T-helper 2 cell treated with Interferon-gamma antibody and Interleukin-4, amounts not matched to agents 5 μg/mL and 100 μg/mL, for 36 hours (primary cell): ENCODE data around the gene SPATS2L.

Source experiments
- DNase-seq: peaks from one replicate; pipeline ENCODE4 v3.0.0; 2021; ENCODE audit warnings: low spot score
- H3K27ac Mint-ChIP-seq: one replicate; pipeline ENCODE4 v1.8.0; 2021; ENCODE audit warnings: mild to moderate bottlenecking, mixed read lengths
- H3K27me3 Mint-ChIP-seq: one replicate; pipeline ENCODE4 v1.8.0; 2021; ENCODE audit warnings: low read depth, mixed read lengths
- H3K36me3 Mint-ChIP-seq: one replicate; pipeline ENCODE4 v1.8.0; 2021; ENCODE audit warnings: low read depth, mixed read lengths
- H3K4me1 Mint-ChIP-seq: one replicate; pipeline ENCODE4 v1.8.0; 2021; ENCODE audit warnings: low read depth, mixed read lengths
- H3K4me3 Mint-ChIP-seq: one replicate; pipeline ENCODE4 v1.8.0; 2022; ENCODE audit warnings: mild to moderate bottlenecking, moderate library complexity, mixed read lengths
- H3K9me3 Mint-ChIP-seq: one replicate; pipeline ENCODE4 v1.8.0; 2021; ENCODE audit warnings: mixed read lengths

SPATS2L gene

GRCh38 chr2:200442471-200442870, 136.0 kb downstream of the SPATS2L start:
- H3K9me3 Mint-ChIP-seq, result no peaks in the 10 kb centered on the region
- H3K27me3 Mint-ChIP-seq, result no peaks in the 10 kb centered on the region
- no peak for DNase-seq
- peaks cover 6% of the 10 kb centered on the region for H3K4me1 Mint-ChIP-seq
- no peak overlapping the region for H3K27ac Mint-ChIP-seq
- H3K36me3 Mint-ChIP-seq, result peaks cover 48% of the 10 kb centered on the region
- no peak overlapping the region for H3K4me3 Mint-ChIP-seq

DNA sequence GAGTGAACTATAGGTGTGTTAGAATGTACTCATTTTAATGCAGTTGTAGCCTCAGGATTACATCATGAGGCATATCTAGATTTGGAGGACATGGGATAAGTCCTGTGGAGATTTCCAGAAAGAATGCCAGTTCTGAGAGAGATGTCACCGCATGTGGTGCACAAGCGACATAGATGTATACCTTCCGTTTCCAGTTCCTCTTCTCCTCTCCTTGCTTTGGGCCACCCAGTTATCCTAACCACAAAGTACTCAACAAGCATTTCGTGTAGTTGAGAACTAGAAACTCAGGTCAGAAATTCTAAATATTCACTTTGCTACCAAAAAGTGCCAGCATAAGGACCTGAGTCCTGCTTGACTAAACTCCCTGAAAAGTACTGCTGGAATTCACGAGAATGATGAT, 136.9 kb downstream of the SPATS2L start:
- Mint-ChIP-seq H3K27ac (no peak overlapping the region), H3K27me3 (no peaks in the 10 kb centered on the region), H3K4me1 (peaks cover 6% of the 10 kb centered on the region), H3K4me3 (no peak overlapping the region), H3K36me3 (peaks cover 41% of the 10 kb centered on the region), H3K9me3 (no peaks in the 10 kb centered on the region)
- no peak for DNase-seq

GRCh38 chr2:200443916-200444315, 137.4 kb downstream of the SPATS2L start:
- no peaks in the 10 kb centered on the region for H3K9me3 Mint-ChIP-seq
- H3K4me1 Mint-ChIP-seq, result peaks cover 9% of the 10 kb centered on the region
- DNase-seq, result no peak
- H3K27me3 Mint-ChIP-seq, result no peaks in the 10 kb centered on the region
- H3K36me3 Mint-ChIP-seq, result peaks cover 39% of the 10 kb centered on the region
- no peak overlapping the region for H3K27ac Mint-ChIP-seq
- H3K4me3 Mint-ChIP-seq, result no peak overlapping the region

GRCh38 chr2:200444530-200444929, 138.0 kb downstream of the SPATS2L start:
- Mint-ChIP-seq H3K9me3 (no peaks in the 10 kb centered on the region), H3K27ac (no peak overlapping the region), H3K36me3 (peaks cover 39% of the 10 kb centered on the region), H3K4me3 (no peak overlapping the region), H3K27me3 (no peaks in the 10 kb centered on the region), H3K4me1 (peaks cover 9% of the 10 kb centered on the region)
- no peak for DNase-seq

DNA sequence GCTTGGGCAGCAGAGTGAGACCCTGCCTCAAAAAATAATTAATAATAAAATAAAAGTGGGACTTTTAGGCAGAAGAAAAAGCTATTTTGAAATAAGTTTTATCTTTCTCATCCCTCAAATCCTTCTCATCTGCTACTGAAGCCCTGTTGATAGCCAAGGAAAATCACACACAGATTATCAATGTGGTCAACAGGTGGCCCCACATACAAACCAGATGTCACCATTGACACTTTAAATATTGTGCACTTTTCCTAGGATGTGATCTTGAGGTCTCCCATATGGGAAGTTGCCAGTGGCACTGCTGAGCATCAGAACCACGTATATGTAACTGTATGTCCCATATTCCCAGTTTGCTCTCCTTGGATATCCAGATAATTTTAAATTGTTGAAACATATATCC, 138.8 kb downstream of the SPATS2L start:
- Mint-ChIP-seq H3K4me1 (peaks cover 9% of the 10 kb centered on the region), H3K4me3 (no peak overlapping the region), H3K27ac (no peak overlapping the region), H3K9me3 (no peaks in the 10 kb centered on the region), H3K27me3 (no peaks in the 10 kb centered on the region), H3K36me3 (peaks cover 35% of the 10 kb centered on the region)
- no peak for DNase-seq

DNA sequence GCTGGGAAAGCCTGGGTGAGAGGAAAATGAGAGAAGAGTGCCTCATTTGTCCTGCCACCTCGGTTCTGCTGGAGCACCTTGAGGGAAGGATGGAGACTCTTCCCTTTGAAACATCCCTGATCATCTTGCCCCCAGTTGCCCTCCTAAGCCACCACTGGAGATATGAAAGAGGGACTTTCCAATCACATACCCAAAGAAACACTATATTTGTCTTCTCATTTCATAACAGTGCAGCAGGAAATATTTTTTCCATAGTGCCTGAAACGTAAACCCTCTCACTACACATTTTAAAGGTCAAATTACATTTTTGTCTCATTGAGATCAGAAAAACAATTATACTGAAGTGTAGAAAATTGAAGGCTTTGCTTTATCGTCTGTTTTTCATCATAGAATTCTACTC, 140.1 kb downstream of the SPATS2L start:
- H3K27ac Mint-ChIP-seq, result no peak overlapping the region
- H3K4me3 Mint-ChIP-seq, result no peak overlapping the region
- H3K27me3 Mint-ChIP-seq, result no peaks in the 10 kb centered on the region
- H3K4me1 Mint-ChIP-seq, result peaks cover 9% of the 10 kb centered on the region
- DNase-seq, result no peak
- H3K36me3 Mint-ChIP-seq, result peaks cover 31% of the 10 kb centered on the region
- H3K9me3 Mint-ChIP-seq, result no peaks in the 10 kb centered on the region

- Mint-ChIP-seq H3K27ac (no peak overlapping the region), H3K27me3 (no peaks in the 10 kb centered on the region), H3K4me1 (peaks cover 9% of the 10 kb centered on the region), H3K36me3 (peaks cover 26% of the 10 kb centered on the region), H3K4me3 (no peak overlapping the region), H3K9me3 (no peaks in the 10 kb centered on the region)
- no peak for DNase-seq
Observed at GRCh38 chr2:200447139-200447855, 140.8 kb downstream of the SPATS2L start.

- Mint-ChIP-seq H3K36me3 (peaks cover 15% of the 10 kb centered on the region), H3K4me1 (peaks cover 9% of the 10 kb centered on the region), H3K4me3 (no peak overlapping the region), H3K9me3 (no peaks in the 10 kb centered on the region), H3K27ac (no peak overlapping the region), H3K27me3 (no peaks in the 10 kb centered on the region)
- DNase-seq, result no peak
Observed at GRCh38 chr2:200448455-200448854, 142.0 kb downstream of the SPATS2L start.

DNA sequence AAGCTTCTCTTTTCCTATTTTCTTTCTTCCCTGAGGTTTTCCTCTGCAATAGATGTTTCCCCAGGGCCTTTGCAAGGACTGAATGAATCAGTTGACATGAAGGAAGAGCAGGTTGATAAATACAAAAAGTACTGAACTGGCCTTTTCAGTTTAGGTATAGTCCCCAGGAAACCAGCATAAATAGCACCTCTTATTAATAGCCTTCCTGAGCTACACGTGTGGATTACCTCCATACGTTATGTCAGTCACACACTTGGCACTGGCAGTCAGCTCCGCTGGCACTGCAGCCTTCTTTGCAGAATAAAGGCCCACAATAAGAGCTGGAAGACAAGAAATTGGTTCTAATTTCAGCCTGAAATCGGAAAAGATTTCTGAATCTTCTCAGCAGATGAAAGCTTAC, 142.7 kb downstream of the SPATS2L start:
- H3K9me3 Mint-ChIP-seq, result no peaks in the 10 kb centered on the region
- H3K27me3 Mint-ChIP-seq, result no peaks in the 10 kb centered on the region
- no peak for DNase-seq
- no peak overlapping the region for H3K27ac Mint-ChIP-seq
- H3K4me1 Mint-ChIP-seq, result peaks cover 11% of the 10 kb centered on the region
- H3K36me3 Mint-ChIP-seq, result peaks cover 9% of the 10 kb centered on the region
- no peak overlapping the region for H3K4me3 Mint-ChIP-seq

- no peak overlapping the region for H3K27ac Mint-ChIP-seq
- H3K4me3 Mint-ChIP-seq, result no peak overlapping the region
- H3K4me1 Mint-ChIP-seq, result peaks cover 19% of the 10 kb centered on the region
- H3K9me3 Mint-ChIP-seq, result no peaks in the 10 kb centered on the region
- H3K27me3 Mint-ChIP-seq, result no peaks in the 10 kb centered on the region
- no peak for DNase-seq
- H3K36me3 Mint-ChIP-seq, result peaks cover 8% of the 10 kb centered on the region
Observed at GRCh38 chr2:200450288-200450687, 143.8 kb downstream of the SPATS2L start.

DNA sequence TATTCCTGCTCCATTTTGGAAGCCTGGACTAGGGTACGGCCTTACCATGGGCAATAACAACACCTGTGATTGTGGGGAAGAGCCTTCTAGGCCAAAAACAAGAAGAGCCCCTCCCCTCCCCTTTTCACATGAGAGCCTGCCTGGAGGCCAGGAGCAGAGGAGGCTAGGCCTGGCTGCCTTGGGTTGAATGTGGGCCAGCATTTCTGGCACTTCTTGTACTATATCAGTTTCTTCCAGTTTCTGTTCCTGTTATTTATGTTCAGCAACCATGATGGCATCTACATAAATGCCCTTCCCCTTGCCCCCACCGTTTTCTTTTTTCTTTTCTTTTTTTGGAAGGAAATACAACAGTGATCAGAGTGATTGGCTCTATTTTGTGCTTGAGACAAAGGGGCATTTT, 145.0 kb downstream of the SPATS2L start:
- Mint-ChIP-seq H3K9me3 (no peaks in the 10 kb centered on the region), H3K27me3 (no peaks in the 10 kb centered on the region), H3K36me3 (peaks cover 11% of the 10 kb centered on the region), H3K4me3 (no peak overlapping the region), H3K4me1 (peaks cover 24% of the 10 kb centered on the region), H3K27ac (no peak overlapping the region)
- no peak for DNase-seq

DNA sequence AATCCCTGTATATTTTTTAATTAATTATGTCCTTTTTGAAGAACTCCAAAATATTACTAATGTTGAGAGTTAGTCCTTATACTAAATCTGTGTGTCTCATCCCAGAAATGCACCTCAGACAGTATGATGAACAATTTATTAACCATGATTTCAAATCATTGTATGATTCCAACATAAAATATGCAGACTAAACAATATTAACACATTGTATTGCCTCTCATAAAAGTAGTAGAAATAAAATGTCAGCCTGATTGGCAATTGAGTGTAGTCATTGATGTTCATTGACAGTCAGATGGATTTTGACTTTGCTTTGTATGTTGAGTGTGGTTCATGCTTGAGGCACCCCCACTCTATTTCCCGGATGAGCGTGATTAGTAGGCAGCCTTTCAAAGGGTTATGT, 145.9 kb downstream of the SPATS2L start:
- DNase-seq, result no peak
- H3K36me3 Mint-ChIP-seq, result peaks cover 10% of the 10 kb centered on the region
- H3K9me3 Mint-ChIP-seq, result no peaks in the 10 kb centered on the region
- H3K4me3 Mint-ChIP-seq, result no peak overlapping the region
- H3K27me3 Mint-ChIP-seq, result no peaks in the 10 kb centered on the region
- H3K4me1 Mint-ChIP-seq, result peaks cover 20% of the 10 kb centered on the region
- H3K27ac Mint-ChIP-seq, result no peak overlapping the region

DNA sequence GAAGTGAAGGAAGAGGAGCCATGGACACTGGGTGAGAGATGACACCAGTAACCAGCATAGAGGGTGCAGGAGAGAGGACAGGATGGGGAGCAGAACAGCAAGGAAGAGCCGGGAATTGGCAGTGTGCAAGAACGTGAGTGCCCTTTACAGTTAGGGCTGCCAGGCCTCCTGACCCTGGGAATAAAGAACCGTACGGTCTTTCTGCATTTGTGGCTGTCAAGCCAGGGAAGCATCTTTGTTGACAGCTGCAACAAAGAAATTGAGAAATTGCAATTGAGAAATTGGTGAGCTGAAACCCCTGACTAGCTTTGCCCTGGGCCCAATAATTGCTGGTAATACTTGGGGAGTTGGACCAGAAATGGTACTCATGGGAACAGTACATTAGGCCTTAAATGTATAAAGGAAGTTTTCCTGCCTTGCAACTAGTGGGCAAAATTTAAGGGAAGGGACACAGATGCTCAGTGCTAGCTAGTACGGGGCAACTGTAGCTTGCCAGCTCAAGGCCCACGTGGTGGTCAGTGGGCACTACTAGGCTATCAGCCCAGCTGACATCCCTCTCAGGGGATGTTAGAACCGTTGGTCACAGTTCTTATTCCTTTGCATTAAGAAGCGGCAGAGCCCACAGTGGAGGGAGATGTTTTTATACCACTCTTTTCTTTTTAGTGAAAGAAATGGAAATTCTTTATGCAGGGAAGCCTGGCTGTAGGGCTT, 146.8 kb downstream of the SPATS2L start:
- peaks cover 20% of the 10 kb centered on the region for H3K4me1 Mint-ChIP-seq
- H3K9me3 Mint-ChIP-seq, result no peaks in the 10 kb centered on the region
- no peak overlapping the region for H3K27ac Mint-ChIP-seq
- no peak for DNase-seq
- H3K36me3 Mint-ChIP-seq, result peaks cover 10% of the 10 kb centered on the region
- H3K27me3 Mint-ChIP-seq, result no peaks in the 10 kb centered on the region
- no peak overlapping the region for H3K4me3 Mint-ChIP-seq

DNA sequence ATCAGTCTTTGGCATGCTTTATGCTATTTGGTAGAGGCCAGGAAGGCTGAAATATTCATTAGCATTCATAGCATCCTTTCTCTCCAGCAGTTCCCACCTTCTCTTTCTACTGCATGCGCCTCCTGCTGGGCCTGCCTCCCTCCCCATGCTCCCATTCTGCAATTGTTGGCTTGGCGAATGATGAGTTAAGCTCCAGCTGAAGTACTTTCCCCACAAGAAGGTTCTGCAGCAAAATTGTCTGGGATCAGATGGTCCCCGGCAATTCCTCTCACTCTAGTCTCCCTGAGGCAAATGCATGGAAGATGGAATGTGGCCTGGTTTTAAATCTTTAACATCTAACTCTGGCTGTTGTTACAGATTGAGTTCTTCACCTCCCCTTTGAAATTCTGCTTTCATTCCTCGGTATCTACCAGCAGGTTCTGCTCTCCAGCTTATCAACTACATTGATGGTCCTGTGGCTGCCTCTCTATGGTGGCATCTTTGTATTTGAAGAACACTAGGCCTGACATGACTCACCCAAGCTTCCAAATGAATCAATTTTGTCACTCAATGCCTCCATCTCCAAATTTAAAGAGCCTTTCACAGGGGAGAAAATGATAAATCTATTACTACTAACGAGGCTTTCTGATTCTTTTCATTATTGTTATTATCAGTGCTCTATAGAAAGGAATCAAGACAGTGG, 147.5 kb downstream of the SPATS2L start:
- Mint-ChIP-seq H3K27me3 (no peaks in the 10 kb centered on the region), H3K4me1 (peaks cover 17% of the 10 kb centered on the region), H3K36me3 (peaks cover 10% of the 10 kb centered on the region), H3K4me3 (no peak overlapping the region), H3K27ac (no peak overlapping the region), H3K9me3 (no peaks in the 10 kb centered on the region)
- DNase-seq, result no peak
